Motor neuron (in vitro differentiated cells): Measurements from ENCODE around the gene RIC3. TPM values are rescaled to one million over a fixed set of nuclear protein-coding genes. Genes with fewer than 3 reads are reported as not detected.

ENCODE experiments used
- ATAC-seq, 8 experiments: fragments of 200-7000 bp; cut with Tn5 transposase; replicated peaks in 6 of 8; 2 replicates each; pipeline ENCODE4 v1.8.0; 2021; ENCODE audit warnings: mild to moderate bottlenecking in 8 of 8, moderate library complexity in 8 of 8
- H3K27ac ChIP-seq, 2 donors: fragments of 250-450 bp; sonication (Bioruptor Pico); 2 replicates each; pipeline ENCODE4 v1.9.0; 2021; ENCODE audit warnings: antibody characterized with exemption in 2 of 2, mild to moderate bottlenecking in 2 of 2, moderate library complexity in 1 of 2
- H3K4me1 ChIP-seq, 2 donors: fragments of 250-450 bp; sonication (Bioruptor Pico); replicated peaks in 1 of 2; 2 replicates each; pipeline ENCODE4 v1.6.1; 2021; ENCODE audit warnings: antibody characterized with exemption in 2 of 2, mild to moderate bottlenecking in 2 of 2, moderate library complexity in 1 of 2
- H3K4me3 ChIP-seq, 5 donors: fragments of 250-450 bp; sonication (Bioruptor Pico); 2 replicates each; pipeline ENCODE4 v1.9.0; 2021; ENCODE audit warnings: antibody characterized with exemption in 5 of 5, mild to moderate bottlenecking in 5 of 5, moderate library complexity in 4 of 5
- WGBS, 10 experiments: fragments of 450-650 bp; shearing (Covaris generic); methylation state at CpG; one replicate each; pipeline ENCODE4 v1.0.0; 2022; 5-methylcytosine and 5-hydroxymethylcytosine counted together
- in situ Hi-C, 9 experiments: fragments of 400-800 bp; cut with MboI; loops; one replicate each; pipeline ENCODE4 v1.15.0; 2021; ENCODE audit warnings: low sequenced_read_pairs in 9 of 9, low pct_unique_long_range_greater_than_20kb in 2 of 9; ENCODE audit not compliant: unreplicated experiment in 9 of 9
- total RNA-seq, 8 experiments: library from RNA; unstranded; fragments of 300-600 nt; gene quantifications; 2 replicates each; pipeline versions ENCODE4 v1.2.3 to v1.2.4, GENCODE V29; 2022

Gene RIC3
- total RNA-seq, 8 experiments from 2014 or later = 0.10 to 48.0 (median 24.3) TPM

DNA sequence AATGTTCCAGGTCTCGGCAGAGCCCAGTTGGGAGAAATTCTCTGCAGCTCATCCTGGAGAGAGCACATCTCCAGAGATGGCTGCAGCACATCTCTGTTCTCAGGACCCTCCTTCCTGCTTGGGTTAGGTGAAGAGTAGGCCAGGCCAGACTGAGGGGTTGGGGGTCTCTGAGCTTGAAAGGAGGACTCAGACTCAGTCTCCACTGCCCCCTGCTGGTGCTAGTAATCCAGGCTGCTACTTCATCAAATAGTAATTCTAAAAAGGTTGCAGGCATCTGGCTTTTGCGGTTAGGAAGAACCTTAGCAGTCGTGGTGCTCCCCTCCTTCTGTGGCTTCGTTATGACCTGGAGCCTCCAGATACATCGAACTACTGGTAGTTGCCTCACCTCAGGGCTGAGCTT, 78.1 kb downstream of the RIC3 start:
- Histone ChIP-seq H3K4me1 (peaks cover 20 to 21% of the 10 kb centered on the region in 2 donors), H3K27ac (no peak overlapping the region), H3K4me3 (no peak overlapping the region)
- ATAC-seq = peak in 1 of 8 experiments; percentile 22
- in situ Hi-C loops = loop anchor here in 4 of 9 experiments (10.0 to 25.0 kb wide), 3 partner anchors 66 to 203 kb away; no protein-coding TSS in a partner anchor
- 19 to 77% (median 40%) methylated on average over 1 to 3 of the region's 5 CpGs; no CpG with 5 or more reads in 7 of the 10 experiments for WGBS, 10 experiments

DNA sequence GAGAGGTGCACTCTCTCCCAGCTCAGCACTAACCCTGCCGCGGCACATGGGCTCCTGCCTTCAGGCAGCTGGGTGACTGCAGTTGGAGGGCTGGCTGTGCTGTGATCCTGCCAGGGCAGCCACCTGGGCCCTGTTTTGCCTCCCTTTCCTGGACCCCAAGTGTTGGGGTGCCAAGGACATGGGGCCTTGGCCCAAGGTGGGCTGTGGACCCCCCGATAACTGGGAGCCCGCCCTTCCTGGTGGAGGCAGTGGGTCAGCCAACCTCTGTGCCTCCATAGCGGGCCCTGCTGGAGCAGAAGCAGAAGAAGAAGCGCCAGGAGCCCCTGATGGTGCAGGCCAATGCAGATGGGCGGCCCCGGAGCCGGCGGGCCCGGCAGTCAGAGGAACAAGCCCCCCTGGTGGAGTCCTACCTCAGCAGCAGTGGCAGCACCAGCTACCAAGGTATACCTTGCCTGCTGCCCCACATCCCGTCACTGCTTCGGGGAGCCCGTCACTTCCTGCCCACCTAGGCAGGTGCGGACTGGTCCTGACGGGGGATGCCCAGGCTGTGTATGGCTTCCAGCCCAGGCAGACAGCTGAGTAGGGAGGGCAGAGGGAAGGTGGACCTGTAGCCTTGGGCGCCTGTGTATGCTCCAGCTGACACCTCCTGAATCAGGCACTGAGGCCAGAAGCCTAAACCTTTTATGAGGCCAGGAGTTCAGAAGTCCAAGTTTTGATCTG, 78.9 kb downstream of the RIC3 start:
- in situ Hi-C loops = loop anchor here in 4 of 9 experiments (10.0 to 25.0 kb wide), 4 partner anchors 55 to 203 kb away; no protein-coding TSS in a partner anchor
- Histone ChIP-seq H3K27ac (no peak overlapping the region), H3K4me3 (no peak overlapping the region), H3K4me1 (peaks cover 28 to 29% of the 10 kb centered on the region in 2 donors)
- WGBS, 10 experiments = 60 to 100% (median 85%) methylated on average over 1 to 6 of the region's 17 CpGs; no CpG with 5 or more reads in 7 of the 10 experiments
- ATAC-seq = no peak

DNA sequence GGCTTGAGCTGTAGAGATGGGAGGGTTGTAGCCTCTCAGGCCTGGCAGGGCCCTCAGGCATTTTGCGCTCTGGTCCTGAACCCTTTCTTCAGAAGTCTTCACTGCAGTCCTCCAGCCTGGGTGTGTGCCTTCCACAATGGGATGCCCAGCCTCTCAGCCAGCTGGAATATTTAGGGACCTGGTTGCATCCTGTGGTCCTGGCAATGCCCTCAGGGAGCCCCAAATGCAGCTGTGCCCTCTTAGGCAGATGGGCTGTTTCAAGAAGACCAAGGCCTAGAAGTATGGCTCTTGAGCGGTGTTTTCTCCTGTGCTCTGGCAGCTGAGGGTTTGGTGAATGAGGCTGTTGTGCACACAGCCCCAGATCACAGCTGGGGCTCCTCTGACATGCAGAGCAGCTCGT, 81.1 kb downstream of the RIC3 start:
- Histone ChIP-seq H3K4me3 (no peak overlapping the region), H3K27ac (no peak overlapping the region), H3K4me1 (peaks cover 47 to 49% of the 10 kb centered on the region in 2 donors)
- in situ Hi-C loops = loop anchor here in 2 of 9 experiments (10.0 to 25.0 kb wide), 2 partner anchors 53 to 200 kb away; no protein-coding TSS in a partner anchor
- ATAC-seq = no peak
- 50% methylated on average over 1 of the region's 3 CpGs; no CpG with 5 or more reads in 9 of the 10 experiments for WGBS, 10 experiments

DNA sequence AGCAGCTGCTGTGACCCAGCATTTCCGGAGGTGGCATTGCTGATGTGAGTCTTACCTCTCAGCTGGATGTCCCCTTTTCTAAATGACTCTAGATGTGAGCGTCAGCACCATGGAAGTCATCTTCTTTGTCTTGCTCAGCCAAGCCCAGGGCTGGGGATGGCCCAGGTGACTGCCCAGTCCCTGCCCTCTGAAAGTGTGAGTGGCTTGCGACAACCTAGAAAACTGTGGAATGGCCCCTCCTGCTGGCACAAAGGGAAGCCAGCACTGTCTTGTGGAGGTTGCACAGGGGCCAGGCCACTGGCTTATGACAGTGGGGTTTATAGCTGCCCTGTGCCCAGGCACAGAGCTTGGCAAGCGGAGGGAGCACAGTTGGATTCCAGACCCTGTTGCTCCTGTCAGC, 81.6 kb downstream of the RIC3 start:
- ATAC-seq = peak in 2 of 8 experiments; percentile 28 to 49
- in situ Hi-C loops = loop anchor here in 2 of 9 experiments (10.0 to 25.0 kb wide), 2 partner anchors 52 to 200 kb away; no protein-coding TSS in a partner anchor

DNA sequence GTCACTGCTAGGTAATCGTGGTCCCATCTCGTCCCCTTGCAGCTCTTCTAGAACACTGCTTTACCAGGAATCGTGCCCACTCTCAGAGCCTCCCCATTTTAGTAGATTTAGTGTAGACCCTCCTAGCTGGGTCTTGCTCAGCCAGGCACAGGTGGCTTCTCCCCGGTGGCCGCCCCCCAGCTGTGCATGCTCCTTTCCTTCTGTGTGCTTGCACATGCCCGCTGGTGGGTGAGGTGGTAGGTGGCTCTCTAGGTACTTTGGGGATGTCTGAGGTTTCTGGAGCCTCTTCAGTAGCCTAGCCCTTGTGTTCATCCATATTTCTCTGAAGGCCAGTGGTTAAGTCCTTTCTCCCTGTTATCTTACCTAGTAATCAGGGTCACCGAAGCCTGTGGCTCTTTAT, 82.3 kb downstream of the RIC3 start:
- Histone ChIP-seq H3K4me1 (peaks cover 56 to 58% of the 10 kb centered on the region in 2 donors), H3K4me3 (no peak overlapping the region), H3K27ac (peak overlapping the region; percentile 54 to 59)
- in situ Hi-C loops = loop anchor here in 2 of 9 experiments (10.0 to 25.0 kb wide), 2 partner anchors 52 to 199 kb away; no protein-coding TSS in a partner anchor
- no peak for ATAC-seq
- 60 to 100% (median 78%) methylated on average over 1 to 2 of the region's 7 CpGs; no CpG with 5 or more reads in 6 of the 10 experiments for WGBS, 10 experiments

More for the DNA sequence above, 81.6 kb downstream of the RIC3 start:
- Histone ChIP-seq H3K4me1 (peaks cover 50 to 52% of the 10 kb centered on the region in 2 donors), H3K27ac (no peak overlapping the region), H3K4me3 (no peak overlapping the region)
- WGBS, 10 experiments = 60 to 100% (median 86%) methylated on average over 1 to 3 of the region's 4 CpGs; no CpG with 5 or more reads in 5 of the 10 experiments

DNA sequence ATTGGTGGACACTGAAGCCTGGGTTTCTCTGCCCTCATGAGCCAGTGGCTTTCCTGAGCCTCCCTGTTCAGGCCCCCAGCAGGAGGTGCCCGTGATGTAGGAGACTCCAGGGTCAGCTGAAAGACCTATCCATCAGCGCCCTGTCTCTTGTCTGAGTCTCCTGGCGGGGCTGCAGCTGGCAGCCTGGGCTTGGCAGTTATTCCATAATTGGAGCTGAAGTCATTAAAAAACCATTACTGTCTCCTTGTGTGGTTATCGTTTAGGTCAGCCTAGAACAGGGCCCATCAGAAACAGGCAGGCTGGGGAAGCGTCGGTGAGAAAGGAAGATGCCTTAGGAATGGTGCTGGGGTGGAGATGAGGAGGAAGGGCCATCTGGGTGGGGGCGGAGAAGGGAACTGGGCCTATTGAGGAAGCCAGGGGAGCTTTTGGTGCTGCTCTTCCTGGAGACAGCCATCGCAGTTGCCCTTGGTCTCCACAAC, 82.8 kb downstream of the RIC3 start:
- WGBS, 10 experiments = 17 to 88% (median 35%) methylated on average over 1 to 7 of the region's 8 CpGs; no CpG with 5 or more reads in 6 of the 10 experiments
- H3K4me3 ChIP-seq = no peak overlapping the region
- H3K4me1 ChIP-seq = peaks cover 56 to 59% of the 10 kb centered on the region in 2 donors
- peak overlapping the region; percentile 54 to 59 for H3K27ac ChIP-seq
- ATAC-seq = peak in 6 of 8 experiments; percentile 9 to 74 (median 68)
- in situ Hi-C loops = loop anchor here in 2 of 9 experiments (10.0 to 25.0 kb wide), 2 partner anchors 51 to 199 kb away; no protein-coding TSS in a partner anchor

DNA sequence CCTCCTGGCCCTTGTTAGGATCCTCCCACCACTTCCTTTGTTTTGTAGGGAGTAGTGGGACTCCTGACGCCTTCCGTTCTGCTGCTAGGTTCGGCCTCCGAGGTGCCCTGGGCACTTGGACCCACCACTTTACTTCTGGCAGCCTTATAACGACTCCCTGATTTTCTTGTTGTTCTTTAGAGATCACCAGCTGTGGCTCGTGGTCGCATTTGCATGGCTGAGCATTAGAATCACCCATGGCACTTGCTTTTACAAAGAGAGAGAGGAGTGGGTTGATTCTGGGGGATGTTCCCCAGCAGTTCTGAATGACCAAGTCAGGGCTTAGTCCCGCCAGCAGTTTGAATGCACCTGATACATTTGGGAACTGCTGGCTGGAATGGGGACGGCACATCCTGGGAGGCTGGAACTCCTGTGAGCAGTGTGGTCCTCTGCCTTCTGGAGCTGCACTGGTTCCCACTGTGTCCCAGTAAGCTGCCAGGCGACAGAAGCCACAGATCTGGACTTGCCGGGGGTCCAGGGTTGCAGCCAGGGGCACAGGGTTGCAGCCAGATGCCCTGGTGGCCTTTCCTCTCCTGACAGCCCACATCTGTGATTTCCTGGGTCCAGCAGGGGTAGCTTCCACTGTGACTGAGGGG, 83.7 kb downstream of the RIC3 start:
- H3K4me1 ChIP-seq = peaks cover 61 to 66% of the 10 kb centered on the region in 2 donors
- no peak overlapping the region for H3K4me3 ChIP-seq
- no peak for ATAC-seq
- WGBS, 10 experiments = 63 to 96% (median 80%) methylated on average over 2 to 11 of the region's 11 CpGs; no CpG with 5 or more reads in 4 of the 10 experiments
- no peak overlapping the region for H3K27ac ChIP-seq
- in situ Hi-C loops = loop anchor here in 2 of 9 experiments (10.0 to 25.0 kb wide), 2 partner anchors 50 to 198 kb away; no protein-coding TSS in a partner anchor

DNA sequence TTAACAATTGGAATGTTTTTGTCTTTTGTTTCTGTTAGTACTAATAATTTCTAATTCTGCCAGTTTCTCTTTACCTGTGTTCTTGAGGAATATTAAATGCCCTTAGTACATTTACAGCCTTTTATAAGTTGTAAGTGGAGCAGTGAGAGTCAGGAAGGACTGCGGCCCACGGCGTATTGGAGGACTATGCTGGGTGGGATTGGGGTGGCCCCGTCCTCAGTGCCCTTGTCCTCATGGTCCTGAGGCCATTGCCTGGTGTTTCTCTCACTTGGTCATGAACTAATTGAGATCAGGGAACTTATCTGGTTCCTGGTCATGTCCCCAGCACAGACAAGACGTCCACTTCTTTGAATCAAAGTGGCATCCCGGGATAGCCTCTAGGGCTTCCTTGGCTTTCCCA, 84.5 kb downstream of the RIC3 start:
- Histone ChIP-seq H3K27ac (no peak overlapping the region), H3K4me1 (peaks cover 62 to 74% of the 10 kb centered on the region in 2 donors), H3K4me3 (no peak overlapping the region)
- in situ Hi-C loops = loop anchor here in 3 of 9 experiments (5.0 to 25.0 kb wide), 3 partner anchors 50 to 197 kb away; no protein-coding TSS in a partner anchor
- 68 to 94% (median 84%) methylated on average over 1 to 6 of the region's 6 CpGs; no CpG with 5 or more reads in 6 of the 10 experiments for WGBS, 10 experiments
- ATAC-seq = no peak

DNA sequence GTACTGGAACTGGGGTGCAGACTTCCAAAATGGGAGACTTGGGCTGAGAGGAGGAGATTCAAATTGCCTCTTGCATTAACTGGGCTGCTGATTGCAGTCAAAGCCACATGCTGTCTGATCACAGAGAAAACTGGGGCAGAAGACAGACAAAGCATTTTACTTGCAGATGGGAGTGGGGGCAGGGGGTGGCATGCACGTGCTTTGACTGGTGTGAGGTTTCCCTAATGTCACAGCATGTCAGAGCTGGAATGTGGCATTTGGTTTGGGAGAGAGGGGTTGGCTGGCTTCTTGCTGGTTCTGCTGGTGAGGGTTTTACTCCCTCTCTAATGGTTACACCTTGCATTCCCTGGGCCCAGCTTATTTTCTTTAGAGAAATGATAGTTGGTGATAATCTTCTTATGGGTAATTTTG, 84.9 kb downstream of the RIC3 start:
- WGBS, 10 experiments = 0 to 40% (median 29%) methylated on average over 1 of the region's 1 CpG; no CpG with 5 or more reads in 5 of the 10 experiments
- H3K4me1 ChIP-seq = peaks cover 66 to 78% of the 10 kb centered on the region in 2 donors
- H3K27ac ChIP-seq = no peak overlapping the region
- no peak for ATAC-seq
- in situ Hi-C loops = loop anchor here in 3 of 9 experiments (5.0 to 25.0 kb wide), 3 partner anchors 49 to 197 kb away; no protein-coding TSS in a partner anchor
- H3K4me3 ChIP-seq = peak overlapping the region in 1 of 5 donors; percentile 6

DNA sequence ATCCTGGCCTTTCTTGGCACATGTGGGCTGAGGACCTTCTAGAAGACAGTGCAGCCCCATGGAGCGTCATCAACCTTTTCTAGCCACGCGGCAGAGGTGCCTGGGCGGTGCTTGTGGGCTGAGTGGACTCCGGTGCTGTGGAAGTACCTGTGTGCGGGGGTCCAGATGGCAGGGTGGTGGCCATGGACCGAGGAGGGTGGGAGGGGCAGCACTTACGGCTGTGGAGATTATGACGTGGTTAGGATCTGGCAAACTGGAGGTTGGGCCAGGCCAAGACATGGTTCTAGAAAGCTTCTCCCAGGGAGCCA, 85.8 kb downstream of the RIC3 start:
- peak overlapping the region; percentile 9 to 80 for H3K27ac ChIP-seq
- H3K4me3 ChIP-seq = peak overlapping the region in 1 of 5 donors; percentile 42
- ATAC-seq = no peak
- in situ Hi-C loops = loop anchor here in 3 of 9 experiments (5.0 to 25.0 kb wide), 3 partner anchors 48 to 196 kb away; no protein-coding TSS in a partner anchor
- 83% methylated on average over 3 of the region's 9 CpGs; no CpG with 5 or more reads in 9 of the 10 experiments for WGBS, 10 experiments
- H3K4me1 ChIP-seq = peaks cover 66 to 78% of the 10 kb centered on the region in 2 donors

DNA sequence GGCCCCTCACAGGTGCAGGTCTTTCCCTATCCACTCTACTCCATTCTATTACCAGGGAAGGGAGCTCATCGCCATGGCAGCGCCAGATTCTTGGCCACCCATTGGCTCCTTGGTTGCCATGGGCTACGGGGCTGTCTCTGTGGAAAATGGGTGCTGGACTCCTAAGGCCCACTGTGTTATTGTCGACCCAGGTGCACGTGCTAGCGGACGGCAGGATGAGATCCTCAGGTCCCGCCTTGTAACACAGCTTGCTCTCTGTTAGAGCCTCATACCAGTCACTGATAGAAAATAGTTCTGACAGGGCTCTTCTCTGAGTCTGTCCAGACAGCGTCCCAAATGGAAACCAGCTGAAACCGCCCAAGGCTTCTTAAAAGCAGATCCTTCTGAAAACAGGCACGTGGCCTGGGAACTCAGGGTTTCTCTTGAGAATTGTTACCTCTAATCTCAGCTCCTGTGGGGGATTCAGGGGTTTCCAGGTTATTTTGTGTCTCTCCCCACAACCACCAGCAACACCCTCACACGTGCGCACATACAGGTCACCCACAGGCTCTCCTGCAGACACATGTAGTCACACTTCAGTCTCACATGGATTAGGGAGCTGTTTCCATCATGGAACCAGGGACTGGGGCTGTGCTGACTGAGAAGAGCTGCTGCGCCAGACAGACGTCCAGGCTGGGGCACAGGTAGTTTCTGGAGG, 86.3 kb downstream of the RIC3 start:
- in situ Hi-C loops = loop anchor here in 3 of 9 experiments (5.0 to 25.0 kb wide), 3 partner anchors 48 to 195 kb away; no protein-coding TSS in a partner anchor
- Histone ChIP-seq H3K27ac (peak overlapping the region; percentile 9 to 80), H3K4me1 (peaks cover 66 to 78% of the 10 kb centered on the region in 2 donors), H3K4me3 (peak overlapping the region; percentile 41 to 80 (median 54))
- ATAC-seq = peak in 6 of 8 experiments; percentile 11 to 63 (median 48)
- 40 to 54% methylated on average over 1 to 3 of the region's 15 CpGs; no CpG with 5 or more reads in 8 of the 10 experiments for WGBS, 10 experiments
